Activated naive CD4-positive, alpha-beta T cell treated with anti-CD3 and anti-CD28 coated beads, Interleukin-2, amount 10 ng/mL, durations not matched to agents 5 hours and 36 hours (primary cell): ENCODE data around the gene SPRR3. TPM values are rescaled to one million over a fixed set of nuclear protein-coding genes. Genes with fewer than 3 reads are reported as not detected.

Experiments
- total RNA-seq, 2 experiments: library from RNA; stranded (reverse); gene quantifications; one replicate each; pipeline ENCODE4 v1.2.3, GENCODE V29; 2021

Gene SPRR3
- total RNA-seq: not detected

DNA sequence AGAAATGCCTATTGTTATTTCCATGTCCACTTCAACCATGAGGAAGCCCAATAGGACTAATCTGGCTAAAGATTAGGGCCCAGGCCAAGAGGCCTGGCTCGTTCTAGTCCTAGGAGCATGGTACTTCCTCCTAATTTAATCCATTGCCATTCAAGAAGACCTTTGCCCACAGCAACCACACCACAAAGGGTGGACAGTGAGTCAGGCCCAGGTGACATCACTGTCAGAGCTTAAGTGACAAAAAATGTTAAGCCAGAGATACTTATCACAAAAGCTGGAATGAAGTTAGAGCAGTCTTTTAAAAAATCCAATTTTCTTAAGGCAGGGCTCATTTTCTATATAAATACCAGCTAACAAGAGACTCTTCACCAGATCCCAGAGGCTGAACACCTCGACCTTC, at the start of gene SPRR3:
TSS of gene SPRR3 (plus strand) at position 368 of the 400 bp plus-strand sequence. CDS start 1,272 bp downstream, outside the sequence.

DNA sequence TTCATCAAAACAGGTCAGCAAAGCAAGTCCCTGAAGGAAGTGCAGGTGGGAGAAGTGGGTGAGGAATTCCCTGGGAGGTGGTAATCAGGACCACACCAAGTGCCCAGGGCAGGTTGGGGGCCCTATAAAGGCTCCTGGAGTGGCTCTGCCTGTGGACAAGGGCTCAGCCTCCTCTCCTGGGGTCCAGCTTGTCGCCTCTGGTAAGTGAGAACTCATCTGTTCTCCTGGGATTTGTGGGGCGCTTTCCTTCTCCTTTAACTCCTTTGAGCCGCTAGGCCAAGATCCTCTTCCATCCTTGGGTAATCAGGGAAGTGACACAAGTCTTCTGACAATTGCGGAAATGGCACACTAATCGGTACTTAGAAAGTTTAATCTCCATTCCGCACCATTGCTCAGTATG, 31.1 kb upstream of the SPRR3 start, which contains the start of gene SPRR4:
TSS of gene SPRR4 (plus strand) at position 154 of the 400 bp plus-strand sequence. CDS start 1,243 bp downstream, outside the sequence.

GRCh38 chr1:152983743-152984142, 17.8 kb upstream of the SPRR3 start, which contains the start of gene SPRR1A:
SPRR1A (plus strand) TSS chr1:152984081; CDS start chr1:152985231, 1,150 bp downstream.

GRCh38 chr1:153030895-153031294, 29.3 kb downstream of the SPRR3 start, which contains the start of gene SPRR1B:
SPRR1B (plus strand) TSS chr1:153031203; CDS start chr1:153032346, 1,143 bp downstream.

DNA sequence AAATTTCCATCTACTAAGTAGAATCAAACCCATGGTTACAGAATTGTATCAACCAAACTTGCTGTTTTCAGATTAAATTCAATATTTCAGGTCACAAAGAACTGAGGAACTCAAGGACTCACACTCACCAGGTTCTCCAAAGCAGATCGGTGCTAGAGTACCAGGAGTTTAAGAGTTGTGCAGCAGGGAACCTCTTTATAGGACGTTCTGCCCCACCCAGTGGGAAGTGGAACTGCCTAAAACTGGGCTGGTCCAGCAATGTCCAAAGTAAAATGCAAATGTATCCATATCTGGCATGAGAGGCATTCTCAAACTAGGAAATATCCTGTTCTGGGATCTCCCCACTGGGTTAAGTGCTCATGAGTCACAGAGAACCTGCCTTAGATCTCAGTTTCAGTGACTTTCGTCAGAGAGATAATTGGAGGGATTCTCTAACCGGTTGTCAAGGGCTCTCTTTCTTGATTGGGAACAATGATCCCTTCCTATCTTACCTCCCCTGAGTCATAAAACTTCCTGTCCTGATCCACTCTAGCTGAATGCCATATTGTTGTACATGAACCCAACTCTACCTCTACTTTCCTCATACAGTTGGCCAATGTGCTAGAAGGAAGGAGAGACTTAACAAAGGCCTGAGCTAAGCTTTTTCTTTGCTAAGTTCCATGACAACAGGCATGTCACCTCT, 39.5 kb downstream of the SPRR3 start, which contains the start of gene SPRR2D:
TSS of gene SPRR2D (minus strand) at position 171 of the 682 bp plus-strand sequence. CDS start 774 bp downstream, outside the sequence.

Other genes starting within 250 kb of the SPRR3 start
- not detected for gene KPRP, start 243.7 kb upstream of the SPRR3 start, total RNA-seq
- not detected for gene LCE1F, start 226.6 kb upstream of the SPRR3 start, total RNA-seq
- gene LCE1E, start 215.5 kb upstream of the SPRR3 start, total RNA-seq: not detected
- not detected for gene LCE1D, start 205.0 kb upstream of the SPRR3 start, total RNA-seq
- gene LCE1C, start 195.1 kb upstream of the SPRR3 start, total RNA-seq: not detected
- gene LCE1B, start 189.8 kb upstream of the SPRR3 start, total RNA-seq: not detected
- gene LCE1A, start 174.3 kb upstream of the SPRR3 start, total RNA-seq: not detected
- not detected for gene LCE6A, start 158.9 kb upstream of the SPRR3 start, total RNA-seq
- gene LCE7A, start 141.8 kb upstream of the SPRR3 start, total RNA-seq: not detected
- not detected for gene SMCP, start 123.4 kb upstream of the SPRR3 start, total RNA-seq
- gene IVL, start 93.2 kb upstream of the SPRR3 start, total RNA-seq: not detected
- not detected for gene SPRR5, start 54.5 kb upstream of the SPRR3 start, total RNA-seq
- not detected for gene SPRR4, start 31.1 kb upstream of the SPRR3 start, total RNA-seq
- not detected for gene SPRR1A, start 17.7 kb upstream of the SPRR3 start, total RNA-seq
- gene SPRR1B, start 29.5 kb downstream of the SPRR3 start, total RNA-seq: not detected
- not detected for gene SPRR2D, start 39.4 kb downstream of the SPRR3 start, total RNA-seq
- not detected for gene SPRR2A, start 55.8 kb downstream of the SPRR3 start, total RNA-seq
- not detected for gene SPRR2B, start 69.9 kb downstream of the SPRR3 start, total RNA-seq
- not detected for gene SPRR2E, start 92.8 kb downstream of the SPRR3 start, total RNA-seq
- gene SPRR2F, start 111.8 kb downstream of the SPRR3 start, total RNA-seq: not detected
- gene SPRR2G, start 149.1 kb downstream of the SPRR3 start, total RNA-seq: not detected
- gene LELP1, start 201.7 kb downstream of the SPRR3 start, total RNA-seq: not detected
- gene PRR9, start 215.8 kb downstream of the SPRR3 start, total RNA-seq: not detected